GM15510 (cell line): ENCODE data around the gene ANK3.

Source experiments
- POLR2A ChIP-seq: IDR thresholded peaks from 3 replicates; pipeline ENCODE4 v1.6.1; 2011; ENCODE audit warnings: borderline replicate concordance; ENCODE audit not compliant: insufficient read length; ENCODE audit errors: extremely low read depth

The ANK3 gene

GRCh38 chr10:60351191-60351853 is 38.4 kb downstream of the ANK3 start:
- TF ChIP-seq POLR2A = no peak

- no peak for TF ChIP-seq POLR2A
These were observed 39.3 kb downstream of the ANK3 start for GRCh38 chr10:60350400-60350799.

GRCh38 chr10:60349426-60349825 is 40.2 kb downstream of the ANK3 start:
- TF ChIP-seq POLR2A = no peak

- no peak for TF ChIP-seq POLR2A
These were observed 40.7 kb downstream of the ANK3 start for GRCh38 chr10:60348982-60349381.

- no peak for TF ChIP-seq POLR2A
These were observed 42.4 kb downstream of the ANK3 start for GRCh38 chr10:60347270-60347669.

- no peak for TF ChIP-seq POLR2A
These were observed 43.0 kb downstream of the ANK3 start for GRCh38 chr10:60346661-60347060.

GRCh38 chr10:60343254-60343653 is 46.4 kb downstream of the ANK3 start:
- no peak for TF ChIP-seq POLR2A

GRCh38 chr10:60341969-60342368 is 47.7 kb downstream of the ANK3 start:
- no peak for TF ChIP-seq POLR2A

- no peak for TF ChIP-seq POLR2A
These were observed 48.7 kb downstream of the ANK3 start for GRCh38 chr10:60340973-60341372.

GRCh38 chr10:60339757-60340156 is 49.9 kb downstream of the ANK3 start:
- TF ChIP-seq POLR2A = no peak

- no peak for TF ChIP-seq POLR2A
These were observed 50.9 kb downstream of the ANK3 start for GRCh38 chr10:60338786-60339185.

GRCh38 chr10:60338002-60338564 is 51.6 kb downstream of the ANK3 start:
- TF ChIP-seq POLR2A = no peak

- no peak for TF ChIP-seq POLR2A
These were observed 52.6 kb downstream of the ANK3 start for GRCh38 chr10:60336901-60337630.

GRCh38 chr10:60335708-60336107 is 54.0 kb downstream of the ANK3 start:
- TF ChIP-seq POLR2A = no peak

GRCh38 chr10:60334991-60335390 is 54.7 kb downstream of the ANK3 start:
- no peak for TF ChIP-seq POLR2A

GRCh38 chr10:60332371-60332770 is 57.3 kb downstream of the ANK3 start:
- TF ChIP-seq POLR2A = no peak
